ENCODE measurements around the gene APMAP.

The APMAP gene

GRCh38 chr20:25025091-25025861, 32.7 kb upstream of the APMAP start:
- DNase-seq (ENCODE audit: extremely low spot score, insufficient read length, low read depth) (no peak), FAIRE-seq (no peak)

- no peak for DNase-seq (ENCODE audit: extremely low spot score, insufficient read length, low read depth)
- FAIRE-seq, result no peak
These were observed 31.6 kb upstream of the APMAP start for GRCh38 chr20:25024171-25024570.

DNA sequence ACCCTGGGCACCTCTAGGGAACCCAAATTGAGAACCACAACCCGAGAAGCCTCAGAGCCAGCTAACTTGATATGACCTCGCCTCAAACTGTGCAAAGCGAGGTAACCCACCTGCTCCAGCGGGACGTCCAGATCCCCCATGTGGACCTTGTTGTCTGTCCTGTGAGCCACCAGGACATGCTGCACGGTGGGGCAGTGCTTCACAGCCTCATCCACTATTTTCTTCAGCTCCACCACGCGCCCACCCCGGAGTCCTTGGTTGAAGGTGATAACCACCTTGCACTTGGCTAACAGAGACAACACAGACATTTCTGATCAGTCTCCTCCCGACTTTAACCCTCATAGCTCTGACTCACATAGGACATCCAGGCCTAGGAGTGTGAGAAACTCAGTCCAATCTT, 30.8 kb upstream of the APMAP start:
- no peak for DNase-seq (ENCODE audit: extremely low spot score, insufficient read length, low read depth)
- FAIRE-seq, result no peak

DNA sequence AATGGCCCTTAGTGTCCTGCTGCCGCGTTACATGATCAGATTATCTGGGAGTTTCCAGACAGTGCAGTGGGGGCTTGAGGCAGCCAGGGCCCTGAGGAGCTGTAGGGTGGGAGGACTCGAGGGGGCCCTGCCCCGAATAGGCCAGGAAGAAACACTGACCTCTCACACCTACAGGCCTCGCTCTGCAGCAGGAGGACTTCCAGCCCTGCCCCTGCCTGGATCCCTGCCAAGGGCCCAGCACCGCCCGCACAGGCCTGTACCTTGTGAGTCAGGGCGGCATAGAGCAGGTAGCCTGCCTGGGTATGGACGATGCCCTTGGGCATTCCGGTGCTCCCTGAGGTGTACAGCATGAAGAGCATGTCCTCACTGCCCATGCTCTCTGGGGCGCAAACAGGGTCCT, 30.1 kb upstream of the APMAP start:
- FAIRE-seq, result no peak

GRCh38 chr20:25021336-25021735, 28.8 kb upstream of the APMAP start:
- no peak for FAIRE-seq

More for the DNA sequence above, 30.1 kb upstream of the APMAP start:
- DNase-seq (ENCODE audit: extremely low spot score, insufficient read length, low read depth), result no peak

GRCh38 chr20:25020901-25021301, 28.4 kb upstream of the APMAP start:
- DNase-seq (ENCODE audit: extremely low spot score, insufficient read length, low read depth), result no peak
- no peak for FAIRE-seq

More at GRCh38 chr20:25021336-25021735, 28.8 kb upstream of the APMAP start:
- DNase-seq (ENCODE audit: extremely low spot score, insufficient read length, low read depth), result no peak

- no peak for FAIRE-seq
- DNase-seq (ENCODE audit: extremely low spot score, insufficient read length, low read depth), result no peak
These were observed 27.8 kb upstream of the APMAP start for GRCh38 chr20:25020345-25020744.

DNA sequence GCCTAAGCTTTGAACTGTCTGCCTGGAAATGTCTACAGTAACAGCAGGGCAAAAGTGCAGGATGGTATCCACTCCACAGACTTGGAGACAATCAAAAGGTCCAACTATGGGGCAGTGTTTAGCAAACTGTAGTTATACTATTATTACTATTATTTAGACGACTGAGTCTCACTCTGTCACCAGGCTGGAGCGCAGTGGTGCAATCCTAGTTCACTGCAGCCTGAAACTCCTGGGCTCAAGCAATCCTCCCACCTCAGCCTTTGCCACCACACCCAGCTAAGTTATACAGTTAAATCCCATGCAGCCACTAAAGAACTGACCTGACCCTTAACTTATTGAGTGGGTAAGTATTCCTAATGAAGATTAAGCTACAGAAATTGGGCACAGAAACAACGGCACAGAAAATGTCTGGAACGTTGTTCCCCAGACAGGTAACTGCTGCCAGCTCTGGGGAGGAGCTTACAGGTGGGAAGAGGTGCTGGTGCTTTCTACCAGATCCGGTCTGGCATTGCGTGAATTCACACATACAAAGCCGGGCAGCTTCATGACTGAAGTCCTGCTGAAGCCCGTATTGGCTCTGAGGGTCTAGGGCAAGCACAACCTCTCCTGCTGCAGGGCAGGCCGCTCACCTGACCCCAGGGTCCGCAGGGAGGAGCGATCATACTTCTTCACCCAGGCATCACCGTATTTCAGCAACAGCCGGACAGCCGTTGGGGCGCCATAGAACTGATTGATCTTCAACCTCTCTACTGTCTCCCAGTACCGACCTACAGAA, 27.0 kb upstream of the APMAP start:
- no peak for FAIRE-seq
- DNase-seq (ENCODE audit: extremely low spot score, insufficient read length, low read depth), result no peak

- FAIRE-seq (no peak), DNase-seq (ENCODE audit: extremely low spot score, insufficient read length, low read depth) (no peak)
These were observed 26.3 kb upstream of the APMAP start for GRCh38 chr20:25018841-25019240.

GRCh38 chr20:25018425-25018824, 25.9 kb upstream of the APMAP start:
- DNase-seq (ENCODE audit: extremely low spot score, insufficient read length, low read depth) (no peak), FAIRE-seq (no peak)

- FAIRE-seq (no peak), DNase-seq (ENCODE audit: extremely low spot score, insufficient read length, low read depth) (no peak)
These were observed 24.8 kb upstream of the APMAP start for GRCh38 chr20:25017257-25017803.

DNA sequence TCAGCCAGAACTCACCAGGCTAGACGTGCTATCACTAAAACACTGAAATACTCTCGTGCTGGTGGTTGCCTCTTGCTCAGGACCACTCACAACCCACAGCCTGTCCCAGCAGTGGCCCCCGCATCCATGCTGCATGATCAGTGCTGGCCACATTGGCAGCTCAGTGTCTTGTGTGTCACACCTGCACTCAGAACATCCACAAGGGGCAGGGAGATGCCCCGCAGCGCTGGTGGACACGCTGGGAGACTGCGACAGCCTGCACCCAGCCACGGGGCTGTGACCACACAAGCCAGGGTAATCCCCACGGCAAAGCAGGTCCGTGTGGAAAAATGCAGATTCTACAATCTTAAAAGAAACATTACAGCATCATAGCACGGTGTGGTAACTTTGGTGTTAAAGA, 23.9 kb upstream of the APMAP start:
- FAIRE-seq (no peak), DNase-seq (ENCODE audit: extremely low spot score, insufficient read length, low read depth) (no peak)

DNA sequence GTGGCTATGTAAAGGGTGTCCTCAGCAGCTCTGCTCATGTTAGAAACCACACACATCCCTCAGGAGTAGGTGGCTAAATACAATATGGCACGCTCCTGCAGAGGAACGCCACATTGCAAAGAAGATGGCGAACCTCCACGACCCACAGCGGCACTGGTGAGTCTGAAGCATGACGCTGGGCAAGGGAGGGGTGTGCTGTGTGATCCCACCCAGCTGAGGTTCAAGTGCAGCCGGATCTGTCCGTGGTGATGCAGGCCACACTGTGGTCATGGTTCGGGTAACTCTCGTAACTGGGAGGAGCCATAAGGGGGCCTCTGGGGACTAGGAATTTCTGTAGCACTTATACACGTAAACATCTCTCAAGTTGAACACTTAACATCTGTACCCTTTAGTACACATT, 23.4 kb upstream of the APMAP start:
- no peak for FAIRE-seq
- no peak for DNase-seq (ENCODE audit: extremely low spot score, insufficient read length, low read depth)

DNA sequence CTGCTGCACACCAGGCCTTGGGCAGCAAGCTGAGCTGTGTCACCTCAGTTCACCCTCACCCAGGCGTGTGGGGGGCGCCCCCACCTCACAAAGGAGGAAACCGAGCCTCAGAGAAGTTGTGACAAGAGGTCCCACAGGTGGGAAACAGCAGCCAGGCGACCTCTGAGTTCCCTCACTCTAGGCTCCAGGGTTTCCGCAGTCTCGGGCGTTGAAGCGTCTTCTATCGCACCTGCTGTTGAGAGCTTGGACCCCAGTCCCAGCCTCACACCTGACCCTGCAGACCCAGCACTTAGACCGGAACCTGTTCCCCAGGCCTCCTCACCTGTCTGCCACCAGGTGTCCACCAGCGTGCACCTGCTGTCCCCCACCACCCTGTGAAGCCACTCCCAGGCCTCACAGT, 22.3 kb upstream of the APMAP start:
- DNase-seq (ENCODE audit: extremely low spot score, insufficient read length, low read depth), result no peak
- no peak for FAIRE-seq

DNA sequence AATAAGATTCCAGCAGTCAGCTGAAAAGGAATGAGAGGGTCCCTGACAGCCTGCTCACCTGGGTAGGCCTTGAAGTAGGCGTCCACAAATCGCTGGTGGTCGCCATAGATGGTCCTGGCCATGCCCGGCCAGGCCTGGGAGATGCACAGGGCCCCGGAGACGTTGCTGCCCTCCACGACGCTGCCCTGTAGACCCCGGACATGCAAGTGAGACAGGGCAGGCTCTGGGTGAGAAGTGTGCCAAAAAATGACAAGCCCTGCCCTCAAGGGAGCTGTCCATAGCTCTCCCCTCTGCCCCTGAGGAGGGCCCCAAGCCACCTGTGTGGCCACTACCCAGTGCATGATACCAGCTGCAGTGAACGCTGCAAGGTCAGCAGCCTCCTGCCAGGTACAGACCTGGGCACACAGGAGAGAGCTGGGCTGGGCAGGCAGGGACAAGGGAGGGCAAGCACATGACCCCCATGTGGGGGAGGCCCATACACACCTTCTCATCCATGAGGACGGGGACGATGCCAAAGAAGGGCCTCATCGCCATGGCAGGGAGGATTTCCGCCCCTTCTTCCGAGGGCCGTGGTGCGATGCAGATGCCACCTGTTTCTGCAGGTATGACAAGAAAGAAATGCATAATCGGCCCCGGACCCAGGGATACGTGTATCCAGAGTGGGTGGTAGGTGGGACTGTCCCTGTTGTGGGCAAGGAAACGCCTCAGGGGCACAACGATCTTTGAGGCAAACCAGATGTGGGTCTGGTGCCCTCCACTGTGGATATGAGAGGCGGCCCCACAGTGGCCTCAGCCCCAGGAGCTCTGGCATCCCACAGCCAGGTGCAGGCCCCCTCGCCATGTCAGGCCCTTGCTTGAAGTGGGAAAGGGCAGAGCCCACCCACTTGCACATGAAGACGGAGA, 21.2 kb upstream of the APMAP start:
- no peak for DNase-seq (ENCODE audit: extremely low spot score, insufficient read length, low read depth)
- FAIRE-seq, result no peak

GRCh38 chr20:25012616-25013189, 20.2 kb upstream of the APMAP start:
- DNase-seq (ENCODE audit: extremely low spot score, insufficient read length, low read depth) (no peak), FAIRE-seq (no peak)

- no peak for DNase-seq (ENCODE audit: extremely low spot score, insufficient read length, low read depth)
- no peak for FAIRE-seq
These were observed 19.3 kb upstream of the APMAP start for GRCh38 chr20:25011831-25012241.

DNA sequence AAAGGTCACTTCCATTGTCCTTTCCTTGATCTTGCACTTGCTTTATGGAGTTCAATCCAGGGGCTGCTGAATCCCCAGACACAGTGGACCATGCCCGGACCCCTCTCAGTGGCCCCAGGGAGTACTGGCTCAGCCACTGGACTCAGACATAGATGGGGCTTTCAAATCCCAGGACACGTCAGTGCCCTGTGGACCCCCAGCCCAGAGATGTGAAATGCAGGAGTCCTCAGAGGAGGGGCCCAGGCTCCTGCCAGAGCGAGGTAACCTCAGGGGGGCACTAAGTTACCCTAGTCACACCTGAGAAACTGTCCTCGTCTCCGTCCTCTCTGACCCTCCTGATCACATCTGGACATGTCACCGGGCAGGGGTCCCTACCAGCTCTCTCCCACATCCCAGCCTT, 18.7 kb upstream of the APMAP start:
- FAIRE-seq, result no peak
- no peak for DNase-seq (ENCODE audit: extremely low spot score, insufficient read length, low read depth)

DNA sequence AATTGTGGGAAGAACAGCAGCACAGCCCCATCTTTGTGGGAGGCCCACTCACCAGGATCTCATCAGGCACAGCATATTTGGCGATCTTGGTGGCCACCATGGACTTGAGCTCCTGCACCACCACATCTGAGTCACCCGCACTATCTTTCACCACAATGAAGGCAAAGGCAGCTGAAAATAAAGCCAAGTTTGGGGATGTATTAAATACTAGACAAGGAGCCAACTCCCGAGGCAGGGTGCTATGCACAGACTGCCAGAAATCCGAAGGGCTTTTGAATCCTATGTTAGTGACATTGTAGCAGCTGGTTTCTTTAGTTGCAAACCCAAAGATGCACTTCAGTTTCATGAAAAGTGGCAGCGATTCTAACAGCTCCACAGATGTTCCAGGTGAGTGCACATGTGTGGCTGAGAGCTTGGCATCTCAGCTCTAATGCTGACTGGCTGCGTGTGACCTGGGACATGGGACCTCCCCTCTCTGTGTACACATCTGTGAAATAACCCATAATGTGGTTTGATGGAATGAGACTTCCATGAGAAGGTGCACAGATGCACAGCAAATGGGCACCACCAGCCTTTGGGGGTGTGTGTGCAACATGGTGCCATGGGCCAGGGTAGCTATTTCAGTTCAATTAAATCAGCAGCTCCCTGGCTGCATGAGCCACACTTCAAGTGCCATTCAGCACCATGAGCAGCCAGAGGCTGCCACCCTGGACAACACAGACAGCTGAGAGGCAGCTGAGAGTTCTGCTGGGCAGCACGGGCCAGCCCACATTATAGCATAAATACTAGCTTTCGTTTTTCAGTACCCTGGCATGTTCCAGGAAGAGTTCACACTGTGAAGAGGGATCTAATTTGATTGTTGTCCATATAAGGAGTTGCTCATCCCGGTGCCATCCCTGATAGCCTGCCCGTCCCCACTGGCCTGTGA, 16.9 kb upstream of the APMAP start:
- DNase-seq (ENCODE audit: extremely low spot score, insufficient read length, low read depth) (no peak), FAIRE-seq (no peak)

Measured in GM18507 (cell line).